GM12878 (cell line): ENCODE measurements around the gene PDSS2. TPM values are rescaled to one million over a fixed set of nuclear protein-coding genes. Genes with fewer than 3 reads are reported as not detected.

Source experiments
- ATAC-seq: fragments of 200-7000 bp; cut with Tn5 transposase; 3 replicates; pipeline ENCODE4 v1.9.1; 2020; ENCODE audit warnings: mild to moderate bottlenecking, moderate library complexity
- BruUV-seq: library from RNA; stranded (reverse); fragments of 400-500 nt; replicated peaks from 2 replicates; lab custom pipeline; 2021; lab: Mats Ljungman, UMichigan
- CTCF ChIA-PET: fragments of 300-600 bp; sonication (Branson Sonifier 250); formaldehyde crosslinking; extraction: SDS; loops from one replicate; lab custom pipeline; 2021; ENCODE audit warnings: inconsistent platforms; lab: Yijun Ruan, JAX
- POLR2A ChIA-PET: fragments of 350-600 bp; formaldehyde crosslinking; extraction: SDS; loops from one replicate; lab custom pipeline; 2021; ENCODE audit warnings: inconsistent platforms; lab: Charles Lee
- RAD21 ChIA-PET: fragments of 300-600 bp; sonication (Branson Sonifier 250); formaldehyde crosslinking; loops from one replicate; lab custom pipeline; 2023; ENCODE audit warnings: antibody characterized with exemption; ENCODE audit not compliant: unreplicated experiment; lab: Charles Lee
- SMC1A ChIA-PET: fragments of 300-600 bp; sonication (Branson Sonifier 250); formaldehyde crosslinking; loops from one replicate; lab custom pipeline; 2023; ENCODE audit not compliant: unreplicated experiment, uncharacterized antibody; lab: Charles Lee
- DNase-seq: peaks from one replicate; pipeline ENCODE4 v3.0.0-alpha.2; 2011; ENCODE audit warnings: low read depth, low spot score
- FAIRE-seq: peaks from 3 replicates; lab custom pipeline; 2011; peaks lifted over from hg19 to GRCh38; lab: Jason Lieb, UNC
- H2AFZ ChIP-seq: 2 replicates; pipeline ENCODE4 v1.6.0; 2011; ENCODE audit warnings: low read depth, low read length, control low read depth; ENCODE audit not compliant: control insufficient read depth
- H3K27ac ChIP-seq: 2 replicates; pipeline ENCODE4 v1.5.1; 2011; ENCODE audit warnings: control low read depth; ENCODE audit not compliant: control insufficient read depth, insufficient read depth
- H3K27me3 ChIP-seq, 2 experiments: replicated peaks in 1 of 2; 2 replicates each; pipeline versions ENCODE4 v1.6.0 to v1.6.1; 2011; ENCODE audit warnings: low read length in 1 of 2; ENCODE audit not compliant: control insufficient read depth in 2 of 2, insufficient read depth in 2 of 2
- H3K36me3 ChIP-seq, 2 experiments: 2 replicates each; pipeline ENCODE4 v1.5.1; 2011; ENCODE audit warnings: low read length in 1 of 2; ENCODE audit not compliant: control insufficient read depth in 2 of 2, insufficient read depth in 2 of 2
- H3K4me1 ChIP-seq: 2 replicates; pipeline ENCODE4 v1.6.1; 2011; ENCODE audit warnings: mild to moderate bottlenecking, low read length, moderate library complexity, mixed read lengths; ENCODE audit not compliant: control insufficient read depth, insufficient read depth
- H3K4me2 ChIP-seq: 2 replicates; pipeline ENCODE4 v1.6.0; 2011; ENCODE audit warnings: control low read depth; ENCODE audit not compliant: control insufficient read depth, insufficient read depth
- H3K4me3 ChIP-seq: fragments of 200-600 bp; sonication (generic); 2 replicates; pipeline ENCODE4 v1.5.1; 2016
- H3K79me2 ChIP-seq: 2 replicates; pipeline ENCODE4 v1.6.0; 2011; ENCODE audit warnings: low read length; ENCODE audit not compliant: control insufficient read depth, insufficient read depth
- H3K9ac ChIP-seq: 2 replicates; pipeline ENCODE4 v1.8.0; 2011; ENCODE audit warnings: low read length, control low read depth, mixed read lengths; ENCODE audit not compliant: control insufficient read depth, insufficient read depth
- H3K9me3 ChIP-seq: replicated peaks from 3 replicates; pipeline ENCODE4 v1.5.1; 2011; ENCODE audit warnings: mild to moderate bottlenecking, low read length; ENCODE audit not compliant: control insufficient read depth, insufficient read depth
- H4K20me1 ChIP-seq: 2 replicates; pipeline ENCODE4 v1.6.0; 2011; ENCODE audit not compliant: control insufficient read depth, insufficient read depth
- BMI1 ChIP-seq: fragments of 450-650 bp; IDR thresholded peaks from 2 replicates; pipeline ENCODE4 v1.6.1; 2016; ENCODE audit warnings: mild to moderate bottlenecking, moderate library complexity, borderline replicate concordance
- CREM ChIP-seq: IDR thresholded peaks from 2 replicates; pipeline ENCODE4 v1.6.1; 2014; ENCODE audit warnings: antibody characterized with exemption, low read depth
- E4F1 ChIP-seq: fragments of 450-650 bp; IDR thresholded peaks from 2 replicates; pipeline ENCODE4 v1.6.1; 2018; ENCODE audit warnings: borderline replicate concordance, mild to moderate bottlenecking; ENCODE audit not compliant: partially characterized antibody
- HDAC6 ChIP-seq: fragments of 200-600 bp; sonication (generic); IDR thresholded peaks from one replicate; pipeline ENCODE4 v1.8.0; 2017; ENCODE audit warnings: antibody characterized with exemption; ENCODE audit not compliant: unreplicated experiment
- IRF4 ChIP-seq: IDR thresholded peaks from 2 replicates; pipeline ENCODE4 v1.6.1; 2011; ENCODE audit warnings: low read depth, low read length
- MTA3 ChIP-seq: IDR thresholded peaks from 2 replicates; pipeline ENCODE4 v1.6.1; 2012; ENCODE audit warnings: low read length, inconsistent platforms, borderline replicate concordance
- NBN ChIP-seq: fragments of 450-650 bp; IDR thresholded peaks from 2 replicates; pipeline ENCODE4 v1.6.1; 2016
- NR2F1 ChIP-seq: fragments of 450-650 bp; conservative IDR thresholded peaks from 2 replicates; pipeline ENCODE4 v1.6.1; 2017; ENCODE audit warnings: mild to moderate bottlenecking
- PKNOX1 ChIP-seq: fragments of 450-650 bp; IDR thresholded peaks from 2 replicates; pipeline ENCODE4 v1.6.1; 2016; ENCODE audit warnings: mild to moderate bottlenecking
- POU2F2 ChIP-seq: IDR thresholded peaks from 3 replicates; pipeline ENCODE4 v1.6.1; 2011; ENCODE audit warnings: low read depth, mild to moderate bottlenecking, low read length, borderline replicate concordance
- RCOR1 ChIP-seq: conservative IDR thresholded peaks from 2 replicates; pipeline ENCODE4 v1.6.1; 2012; ENCODE audit warnings: low read depth, low read length, improper control_type of control experiment
- RFX5 ChIP-seq: IDR thresholded peaks from 2 replicates; pipeline ENCODE4 v1.6.1; 2011; ENCODE audit warnings: low read depth, low read length, improper control_type of control experiment
- RUNX3 ChIP-seq: IDR thresholded peaks from 2 replicates; pipeline ENCODE4 v1.6.1; 2012; ENCODE audit warnings: low read length, inconsistent platforms
- SP1 ChIP-seq: IDR thresholded peaks from one replicate; pipeline ENCODE4 v1.6.1; 2011; ENCODE audit warnings: low read depth, low read length
- STAT1 ChIP-seq: fragments of 450-650 bp; conservative IDR thresholded peaks from 2 replicates; pipeline ENCODE4 v1.6.1; 2014; ENCODE audit warnings: antibody characterized with exemption, mild to moderate bottlenecking
- TCF7 ChIP-seq: IDR thresholded peaks from 2 replicates; pipeline ENCODE4 v1.6.1; 2014; ENCODE audit warnings: antibody characterized with exemption, borderline replicate concordance
- ZNF384 ChIP-seq: IDR thresholded peaks from 2 replicates; pipeline ENCODE4 v1.6.1; 2012; ENCODE audit warnings: low read depth, mild to moderate bottlenecking, low read length, improper control_type of control experiment, borderline replicate concordance
- ZNF622 ChIP-seq: fragments of 450-650 bp; IDR thresholded peaks from 2 replicates; pipeline ENCODE4 v1.6.1; 2017; ENCODE audit warnings: mild to moderate bottlenecking, inconsistent platforms
- ZZZ3 ChIP-seq: IDR thresholded peaks from 2 replicates; pipeline ENCODE4 v1.6.1; 2011; ENCODE audit warnings: low read depth; ENCODE audit not compliant: control insufficient read depth, insufficient read length
- WGBS: methylation state at CpG from one replicate; pipeline ENCODE4 v1.1.6; 2016; ENCODE audit warnings: low lambda C conversion rate; ENCODE audit not compliant: insufficient replicate concordance, insufficient coverage; ENCODE audit errors: missing lambda C conversion rate; 5-methylcytosine and 5-hydroxymethylcytosine counted together
- in situ Hi-C: fragments of 300-500 bp; cut with MboI; formaldehyde crosslinking; loops from 9 replicates; pipeline ENCODE4 v1.14.3; 2018; ENCODE audit warnings: mixed read lengths
- intact Hi-C: fragments of 100-400 bp; cut with micrococcal nuclease; formaldehyde crosslinking; loops from one replicate; pipeline ENCODE4 v1.14.2; 2022; ENCODE audit not compliant: unreplicated experiment
- polyA plus RNA-seq, 11 experiments: library from polyadenylated mRNA; depleted of rRNA in 4 of 11; unstranded in 6 of 11; stranded (reverse) in 5 of 11; fragments of >200 nt; fragmentation: Nextera tagmentation in 4 of 11; fragmentation: Illumina TruSeq in 1 of 11; extraction: Ambion mirVana in 4 of 11; extraction: Trizol in 1 of 11; gene quantifications; 1 replicate in 1 of 11; 2 replicates in 10 of 11; pipeline versions ENCODE4 v1.2.1 to v1.2.3, GENCODE V29; 2011 to 2016; ENCODE audit warnings: inconsistent platforms in 2 of 11, missing spikeins in 2 of 11, low read depth in 1 of 11
- total RNA-seq, 4 experiments: library from RNA; depleted of rRNA in 3 of 4; stranded (reverse); fragments of >200 nt in 3 of 4; fragmentation: Illumina TruSeq in 1 of 4; extraction: Trizol in 1 of 4; gene quantifications; 2 replicates each; pipeline versions ENCODE4 v1.2.1 to v1.2.3, GENCODE V29; 2013 to 2021
- TF ChIP-seq, protein P1 (sequence below): fragments of 450-650 bp; IDR thresholded peaks from 2 replicates; pipeline ENCODE4 v1.6.1; 2018; ENCODE audit warnings: mild to moderate bottlenecking, low read depth, moderate library complexity; ENCODE audit not compliant: partially characterized antibody

The PDSS2 gene
- total and polyA plus RNA-seq, 10 of the 15 experiments (the other 5 are each of a cell fraction or from before 2014, with no cell fraction given): 7.7 to 15.5 (median 9.6) TPM

- Histone ChIP-seq H3K27me3 (no peaks in the 10 kb centered on the region), H3K4me3 (no peak overlapping the region), H3K4me2 (no peak overlapping the region), H2AFZ (no peak overlapping the region), H3K36me3 (no peaks in the 10 kb centered on the region), H3K9me3 (no peaks in the 10 kb centered on the region), H3K79me2 (no peaks in the 10 kb centered on the region), H3K9ac (no peak overlapping the region), H4K20me1 (no peaks in the 10 kb centered on the region), H3K4me1 (peaks cover 13% of the 10 kb centered on the region), H3K27ac (no peak overlapping the region)
- DNase-seq: no peak
- TF ChIP-seq HDAC6: no peak
- TF ChIP-seq POU2F2: no peak
- TF ChIP-seq NBN: no peak
- TF ChIP-seq RFX5: no peak
- no peak for TF ChIP-seq PKNOX1
- no peak for TF ChIP-seq STAT1
- no peak for TF ChIP-seq RUNX3
- no peak for TF ChIP-seq CREM
- no peak for TF ChIP-seq MTA3
- TF ChIP-seq ZNF622: no peak
- TF ChIP-seq ZZZ3: no peak
- no peak for TF ChIP-seq SP1
- TF ChIP-seq, protein P1, sequence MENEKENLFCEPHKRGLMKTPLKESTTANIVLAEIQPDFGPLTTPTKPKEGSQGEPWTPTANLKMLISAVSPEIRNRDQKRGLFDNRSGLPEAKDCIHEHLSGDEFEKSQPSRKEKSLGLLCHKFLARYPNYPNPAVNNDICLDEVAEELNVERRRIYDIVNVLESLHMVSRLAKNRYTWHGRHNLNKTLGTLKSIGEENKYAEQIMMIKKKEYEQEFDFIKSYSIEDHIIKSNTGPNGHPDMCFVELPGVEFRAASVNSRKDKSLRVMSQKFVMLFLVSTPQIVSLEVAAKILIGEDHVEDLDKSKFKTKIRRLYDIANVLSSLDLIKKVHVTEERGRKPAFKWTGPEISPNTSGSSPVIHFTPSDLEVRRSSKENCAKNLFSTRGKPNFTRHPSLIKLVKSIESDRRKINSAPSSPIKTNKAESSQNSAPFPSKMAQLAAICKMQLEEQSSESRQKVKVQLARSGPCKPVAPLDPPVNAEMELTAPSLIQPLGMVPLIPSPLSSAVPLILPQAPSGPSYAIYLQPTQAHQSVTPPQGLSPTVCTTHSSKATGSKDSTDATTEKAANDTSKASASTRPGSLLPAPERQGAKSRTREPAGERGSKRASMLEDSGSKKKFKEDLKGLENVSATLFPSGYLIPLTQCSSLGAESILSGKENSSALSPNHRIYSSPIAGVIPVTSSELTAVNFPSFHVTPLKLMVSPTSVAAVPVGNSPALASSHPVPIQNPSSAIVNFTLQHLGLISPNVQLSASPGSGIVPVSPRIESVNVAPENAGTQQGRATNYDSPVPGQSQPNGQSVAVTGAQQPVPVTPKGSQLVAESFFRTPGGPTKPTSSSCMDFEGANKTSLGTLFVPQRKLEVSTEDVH: no peak
- TF ChIP-seq TCF7: no peak
- TF ChIP-seq RCOR1: no peak
- TF ChIP-seq NR2F1: no peak
- no peak for TF ChIP-seq BMI1
- TF ChIP-seq ZNF384: no peak
- TF ChIP-seq E4F1: no peak
- no peak for TF ChIP-seq IRF4
- no peak for FAIRE-seq
- RAD21 ChIA-PET: no interaction called here
- 50% methylated on average over 2 of the region's 2 CpGs for WGBS
- POLR2A ChIA-PET: no interaction called here
- in situ Hi-C loops (no loop called here), intact Hi-C loops (no loop called here)
- CTCF ChIA-PET: no interaction called here
- no TSS peak for BruUV-seq
- no peak for ATAC-seq
- SMC1A ChIA-PET: interaction anchor here (1.2 kb wide), 1 partner anchor 100 kb away, joined by 3 read pairs; the partner anchor contains the start of gene MTRES1
These were observed 330.8 kb downstream of the PDSS2 start for GRCh38 chr6:107128577-107128976.
